Activated T-helper 2 cell treated with anti-CD3 and anti-CD28 coated beads, Interferon-gamma antibody, Interleukin-2, Interleukin-4, amounts not matched to agents 10 μg/mL and 5 μg/mL and 100 μg/mL, durations not matched to agents 14 hours and 24 hours and 36 hours (primary cell): ENCODE measurements around the gene CEP350. TPM values are rescaled to one million over a fixed set of nuclear protein-coding genes. Genes with fewer than 3 reads are reported as not detected.
"Not testable (repeated sequence)": the region's sequence is repeated elsewhere in the genome, so short reads cannot be mapped to it uniquely, and the experiment has no call there.

ENCODE experiments used
- DNase-seq: peaks from one replicate; pipeline ENCODE4 v3.0.0; 2021; ENCODE audit warnings: low spot score
- H3K27ac Mint-ChIP-seq: one replicate; pipeline ENCODE4 v1.8.0; 2021; ENCODE audit warnings: mixed read lengths
- H3K27me3 Mint-ChIP-seq: one replicate; pipeline ENCODE4 v1.8.0; 2021; ENCODE audit warnings: low read depth, mixed read lengths
- H3K36me3 Mint-ChIP-seq: one replicate; pipeline ENCODE4 v1.8.0; 2021; ENCODE audit warnings: low read depth, mixed read lengths
- H3K4me1 Mint-ChIP-seq: one replicate; pipeline ENCODE4 v1.8.0; 2021; ENCODE audit warnings: low read depth, mixed read lengths
- H3K4me3 Mint-ChIP-seq: one replicate; pipeline ENCODE4 v1.8.0; 2021; ENCODE audit warnings: low read depth, mild to moderate bottlenecking, moderate library complexity, mixed read lengths
- H3K9me3 Mint-ChIP-seq: one replicate; pipeline ENCODE4 v1.8.0; 2021; ENCODE audit warnings: mixed read lengths
- intact Hi-C: fragments of 100-400 bp; cut with micrococcal nuclease; formaldehyde crosslinking; loops from one replicate; pipeline ENCODE4 v1.15.1; 2023
- total RNA-seq: library from RNA; stranded (reverse); gene quantifications from 2 replicates; pipeline ENCODE4 v1.2.3, GENCODE V29; 2022

Gene CEP350
- total RNA-seq, 1 donor from 2014 or later, result 43.7 TPM

GRCh38 chr1:179978199-179979079, 23.8 kb downstream of the CEP350 start:
- intact Hi-C loops, result no loop called here
- H3K27ac Mint-ChIP-seq, result no peak overlapping the region
- H3K36me3 Mint-ChIP-seq, result peaks cover 11% of the 10 kb centered on the region
- no peak overlapping the region for H3K4me3 Mint-ChIP-seq
- H3K9me3 Mint-ChIP-seq, result peaks cover 12% of the 10 kb centered on the region
- H3K27me3 Mint-ChIP-seq, result no peaks in the 10 kb centered on the region
- no peak for DNase-seq
- peaks cover 6% of the 10 kb centered on the region for H3K4me1 Mint-ChIP-seq

- DNase-seq, result no peak
- Mint-ChIP-seq H3K4me3 (no peak overlapping the region), H3K36me3 (peaks cover 12% of the 10 kb centered on the region), H3K27me3 (no peaks in the 10 kb centered on the region), H3K9me3 (peaks cover 7% of the 10 kb centered on the region), H3K4me1 (peaks cover 8% of the 10 kb centered on the region), H3K27ac (no peak overlapping the region)
- intact Hi-C loops, result no loop called here
Observed at GRCh38 chr1:179984101-179984500, 29.5 kb downstream of the CEP350 start.

GRCh38 chr1:179984942-179985341, 30.3 kb downstream of the CEP350 start:
- H3K36me3 Mint-ChIP-seq, result peaks cover 12% of the 10 kb centered on the region

GRCh38 chr1:179990847-179991246, 36.2 kb downstream of the CEP350 start:
- no peak overlapping the region for H3K4me3 Mint-ChIP-seq
- peaks cover 34% of the 10 kb centered on the region for H3K36me3 Mint-ChIP-seq
- H3K27me3 Mint-ChIP-seq, result no peaks in the 10 kb centered on the region
- H3K27ac Mint-ChIP-seq, result no peak overlapping the region
- peaks cover 4% of the 10 kb centered on the region for H3K4me1 Mint-ChIP-seq
- no peaks in the 10 kb centered on the region for H3K9me3 Mint-ChIP-seq
- no peak for DNase-seq
- intact Hi-C loops, result no loop called here

More at GRCh38 chr1:179984942-179985341, 30.3 kb downstream of the CEP350 start:
- intact Hi-C loops, result no loop called here
- no peak for DNase-seq
- Mint-ChIP-seq H3K4me1 (peaks cover 7% of the 10 kb centered on the region), H3K9me3 (peaks cover 1% of the 10 kb centered on the region), H3K27me3 (no peaks in the 10 kb centered on the region), H3K27ac (no peak overlapping the region), H3K4me3 (no peak overlapping the region)

GRCh38 chr1:179995576-179995975, 41.0 kb downstream of the CEP350 start:
- DNase-seq, result no peak
- intact Hi-C loops, result no loop called here
- Mint-ChIP-seq H3K4me3 (no peak overlapping the region), H3K9me3 (no peaks in the 10 kb centered on the region), H3K4me1 (peaks cover 4% of the 10 kb centered on the region), H3K27me3 (no peaks in the 10 kb centered on the region), H3K36me3 (peaks cover 50% of the 10 kb centered on the region), H3K27ac (no peak overlapping the region)

DNA sequence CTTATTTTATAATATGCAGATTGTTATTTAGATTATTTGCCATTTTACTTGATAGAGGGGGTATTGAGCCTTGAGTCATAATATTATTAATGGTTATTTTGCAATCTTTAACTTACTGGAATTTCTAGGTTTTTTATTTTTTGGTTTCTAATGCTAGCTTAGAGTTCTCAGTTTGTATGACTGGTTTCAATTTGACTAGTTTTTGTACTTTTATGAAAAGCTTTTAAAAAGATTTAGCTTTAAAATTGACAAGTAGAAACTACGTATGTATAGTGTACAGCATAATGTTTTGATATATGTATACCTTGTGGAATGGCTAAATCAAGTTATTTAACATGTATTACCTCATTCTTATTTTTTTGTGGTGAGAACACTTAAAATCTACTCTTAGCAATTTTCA, 41.5 kb downstream of the CEP350 start:
- Mint-ChIP-seq H3K36me3 (peaks cover 47% of the 10 kb centered on the region), H3K27ac (no peak overlapping the region), H3K4me1 (peaks cover 4% of the 10 kb centered on the region), H3K9me3 (no peaks in the 10 kb centered on the region), H3K27me3 (no peaks in the 10 kb centered on the region), H3K4me3 (no peak overlapping the region)
- DNase-seq, result no peak
- intact Hi-C loops, result no loop called here

DNA sequence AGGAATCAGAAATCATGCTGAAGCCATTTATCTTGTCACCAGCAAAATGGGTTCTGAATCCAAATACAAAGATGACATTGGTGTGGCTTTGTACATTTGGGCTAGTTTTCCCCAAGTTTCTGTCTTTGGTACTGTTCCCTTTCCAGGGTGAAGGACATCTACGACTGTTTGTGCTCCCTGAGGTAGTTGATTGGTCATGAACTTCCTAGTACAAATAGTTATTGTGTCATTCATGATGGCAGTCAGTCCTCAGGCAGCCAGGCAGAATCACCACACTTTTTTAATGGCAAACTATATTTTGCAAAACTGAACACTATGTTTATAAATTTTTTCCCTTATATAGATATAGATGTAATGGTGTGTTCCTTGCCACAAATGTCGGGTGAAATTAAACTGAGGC, 46.0 kb downstream of the CEP350 start:
- Mint-ChIP-seq H3K4me3 (no peak overlapping the region), H3K27me3 (no peaks in the 10 kb centered on the region), H3K36me3 (peaks cover 34% of the 10 kb centered on the region), H3K9me3 (no peaks in the 10 kb centered on the region), H3K4me1 (peaks cover 2% of the 10 kb centered on the region), H3K27ac (no peak overlapping the region)
- DNase-seq, result no peak
- intact Hi-C loops, result no loop called here

GRCh38 chr1:180002437-180002836, 47.8 kb downstream of the CEP350 start:
- Mint-ChIP-seq H3K27me3 (no peaks in the 10 kb centered on the region), H3K9me3 (peaks cover 6% of the 10 kb centered on the region)

GRCh38 chr1:180003026-180003695, 48.6 kb downstream of the CEP350 start:
- H3K9me3 Mint-ChIP-seq, result peaks cover 6% of the 10 kb centered on the region
- H3K27ac Mint-ChIP-seq, result no peak overlapping the region
- H3K4me3 Mint-ChIP-seq, result no peak overlapping the region
- no peaks in the 10 kb centered on the region for H3K4me1 Mint-ChIP-seq
- peaks cover 45% of the 10 kb centered on the region for H3K36me3 Mint-ChIP-seq
- H3K27me3 Mint-ChIP-seq, result no peaks in the 10 kb centered on the region
- no peak for DNase-seq
- intact Hi-C loops, result no loop called here

More at GRCh38 chr1:180002437-180002836, 47.8 kb downstream of the CEP350 start:
- H3K27ac Mint-ChIP-seq, result no peak overlapping the region
- no peak overlapping the region for H3K4me3 Mint-ChIP-seq
- H3K4me1 Mint-ChIP-seq, result no peaks in the 10 kb centered on the region
- peaks cover 39% of the 10 kb centered on the region for H3K36me3 Mint-ChIP-seq
- no peak for DNase-seq
- intact Hi-C loops, result no loop called here

GRCh38 chr1:180006762-180007161, 52.2 kb downstream of the CEP350 start:
- DNase-seq, intact Hi-C loops, H3K27ac Mint-ChIP-seq, H3K4me1 Mint-ChIP-seq, H3K9me3 Mint-ChIP-seq, H3K27me3 Mint-ChIP-seq, H3K4me3 Mint-ChIP-seq: not testable (repeated sequence)
- peaks cover 51% of the 10 kb centered on the region for H3K36me3 Mint-ChIP-seq

- H3K36me3 Mint-ChIP-seq, result peaks cover 58% of the 10 kb centered on the region
- no peak overlapping the region for H3K27ac Mint-ChIP-seq
- H3K27me3 Mint-ChIP-seq, result no peaks in the 10 kb centered on the region
- no peak for DNase-seq
- no peak overlapping the region for H3K4me3 Mint-ChIP-seq
- peaks cover 2% of the 10 kb centered on the region for H3K4me1 Mint-ChIP-seq
- H3K9me3 Mint-ChIP-seq, result no peaks in the 10 kb centered on the region
- intact Hi-C loops, result no loop called here
Observed at GRCh38 chr1:180020017-180020416, 65.4 kb downstream of the CEP350 start.

DNA sequence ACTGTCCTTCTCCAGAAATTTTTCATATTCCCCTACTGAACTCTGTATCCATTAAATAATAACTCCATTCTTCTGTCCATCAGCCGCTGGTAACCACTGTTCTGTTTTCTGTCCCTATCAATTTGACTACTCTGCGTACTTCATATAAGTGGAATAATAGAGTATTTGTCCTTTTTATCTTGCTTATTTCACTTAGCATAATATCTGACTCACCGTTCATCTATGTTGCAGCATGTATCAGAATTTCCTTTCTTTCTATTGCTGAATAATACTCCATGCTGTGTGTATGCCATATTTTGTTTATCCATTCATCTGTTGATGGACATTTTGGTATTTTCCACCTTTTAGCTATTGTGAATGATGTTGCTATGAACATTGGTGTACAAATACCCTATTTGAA, 71.9 kb downstream of the CEP350 start:
- intact Hi-C loops, result no loop called here
- peaks cover 50% of the 10 kb centered on the region for H3K36me3 Mint-ChIP-seq

GRCh38 chr1:180027949-180028445, 73.4 kb downstream of the CEP350 start:
- H3K4me1 Mint-ChIP-seq, result peaks cover 3% of the 10 kb centered on the region
- no peaks in the 10 kb centered on the region for H3K27me3 Mint-ChIP-seq
- H3K4me3 Mint-ChIP-seq, result no peak overlapping the region
- intact Hi-C loops, result no loop called here
- no peaks in the 10 kb centered on the region for H3K9me3 Mint-ChIP-seq
- H3K36me3 Mint-ChIP-seq, result peaks cover 42% of the 10 kb centered on the region
- H3K27ac Mint-ChIP-seq, result no peak overlapping the region
- no peak for DNase-seq

More for the DNA sequence above, 71.9 kb downstream of the CEP350 start:
- H3K27ac Mint-ChIP-seq, result no peak overlapping the region
- H3K9me3 Mint-ChIP-seq, result no peaks in the 10 kb centered on the region
- no peaks in the 10 kb centered on the region for H3K27me3 Mint-ChIP-seq
- no peak overlapping the region for H3K4me3 Mint-ChIP-seq
- no peak for DNase-seq
- H3K4me1 Mint-ChIP-seq, result peaks cover 5% of the 10 kb centered on the region
